NCI-H128 (cell line): ENCODE data around the gene PRKCZ.

Experiments used
- DNase-seq: peaks from one replicate; lab custom pipeline; 2025; ENCODE audit not compliant: unreplicated experiment; lab: John Stamatoyannopoulos, UW

The PRKCZ gene

DNA sequence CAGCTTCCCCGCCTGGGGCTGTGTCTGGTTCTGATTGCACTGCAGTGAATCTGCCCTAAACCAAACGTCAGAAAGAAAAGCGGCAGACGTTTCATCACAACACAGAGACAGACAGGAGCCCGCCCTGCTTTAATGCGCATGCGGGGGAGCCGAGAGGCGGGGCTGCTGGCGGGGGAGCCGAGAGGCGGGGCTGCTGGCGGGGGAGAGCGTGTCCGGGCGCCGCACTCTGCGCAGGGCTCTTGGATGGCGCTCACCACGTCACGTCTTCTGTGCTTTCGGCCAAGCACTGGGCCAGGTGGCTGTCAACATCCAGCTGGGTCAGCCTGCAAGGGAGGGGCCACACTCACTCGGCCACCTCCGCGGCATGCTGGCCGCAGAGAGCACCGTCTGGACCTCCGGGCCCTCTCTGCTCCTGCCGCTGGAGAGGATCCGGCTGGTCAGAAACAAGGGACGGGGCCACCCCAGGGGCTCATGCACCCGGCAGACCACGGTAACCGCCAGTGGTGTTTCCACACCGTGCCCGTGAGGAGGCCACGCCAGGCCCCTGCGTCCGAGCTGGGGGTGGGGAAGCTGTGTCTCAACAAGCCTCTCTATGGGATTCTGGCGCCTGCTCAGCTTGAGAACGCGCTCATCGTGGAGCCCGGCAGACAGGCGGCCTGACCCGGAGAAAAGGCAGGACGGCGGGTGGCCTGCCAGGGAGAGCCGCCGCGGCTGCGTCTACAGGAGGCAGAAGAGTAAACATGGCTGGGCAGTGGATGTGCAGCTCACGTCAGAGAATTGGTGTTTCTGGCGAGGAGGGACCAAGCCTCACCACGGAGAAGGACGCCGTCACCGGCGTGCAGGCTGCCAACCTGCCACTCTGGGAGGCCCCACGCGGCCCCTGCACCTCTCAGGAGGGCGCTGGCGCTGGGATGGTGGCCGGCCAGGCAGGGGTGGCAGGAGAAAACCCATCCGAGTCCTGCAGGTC, 139.5 kb downstream of the PRKCZ start:
- DNase-seq: peak; percentile 84

DNA sequence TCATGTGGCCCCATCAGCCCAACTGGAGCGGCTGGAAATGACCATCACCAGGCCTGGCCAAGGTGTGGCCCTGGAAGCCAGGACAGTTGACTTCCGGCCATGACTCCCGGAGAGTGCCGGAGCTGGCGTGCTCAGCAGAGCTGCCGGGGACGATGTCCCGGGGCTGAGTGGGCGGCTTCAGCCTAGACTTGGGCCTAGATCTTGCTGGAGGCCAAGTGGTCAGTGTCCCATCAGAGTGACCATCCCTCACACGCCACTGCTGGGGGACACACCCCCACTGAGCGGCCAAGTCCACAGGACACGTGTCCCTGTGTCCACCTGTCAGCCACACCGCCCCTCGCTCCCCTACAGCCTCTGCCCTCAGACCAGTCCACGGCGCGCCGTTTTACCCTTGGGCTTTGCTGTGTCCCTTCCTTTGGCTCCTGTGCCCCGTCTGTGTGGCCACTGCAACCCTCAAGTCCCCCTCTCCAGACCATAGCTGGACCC, 140.3 kb downstream of the PRKCZ start:
- DNase-seq: no peak

DNA sequence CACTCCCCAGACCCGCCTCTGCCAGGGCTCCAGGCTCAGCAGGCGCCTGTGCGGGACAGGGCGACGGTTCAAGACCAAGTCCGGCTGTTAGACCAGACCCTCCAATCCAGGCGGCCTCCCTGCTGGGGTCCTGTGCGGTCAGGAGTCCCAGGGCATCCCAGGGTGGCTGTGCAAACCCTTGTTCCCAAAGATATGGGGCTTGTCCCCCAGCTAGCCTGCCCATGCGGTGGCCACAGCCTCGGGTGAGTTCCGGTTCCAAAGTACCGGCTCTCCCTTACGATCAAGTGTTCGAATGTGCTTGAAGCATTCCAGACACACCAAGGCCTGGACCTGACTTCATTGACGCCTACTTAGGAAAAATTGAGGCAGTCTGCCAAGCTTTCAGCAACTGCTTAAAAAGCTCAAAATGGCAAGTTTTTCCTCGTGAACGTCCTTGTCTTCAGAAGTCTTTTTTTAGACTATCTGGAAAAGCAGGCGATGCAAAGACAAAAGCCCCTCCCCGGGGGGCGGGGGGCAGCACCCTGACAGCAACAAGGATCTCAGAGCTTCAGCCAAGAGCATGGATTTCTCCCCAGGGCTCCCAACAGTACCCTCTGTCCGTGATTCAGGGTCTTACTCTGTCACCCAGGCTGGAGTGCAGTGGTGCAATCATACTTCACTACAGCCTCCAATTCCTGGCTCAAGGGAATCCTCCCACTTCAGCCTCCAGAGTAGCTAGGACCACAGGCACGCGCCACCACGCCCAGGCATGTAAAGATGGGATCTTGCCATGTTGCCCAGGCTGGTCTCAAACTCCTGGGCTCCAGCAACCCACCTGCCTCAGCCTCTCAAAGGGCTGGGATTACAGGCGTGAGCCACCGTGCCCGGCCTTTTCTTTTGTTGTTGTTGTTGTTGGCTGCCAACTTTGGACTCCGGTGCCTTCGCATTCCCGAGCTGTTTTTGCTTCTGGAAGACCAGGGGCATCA, 142.1 kb downstream of the PRKCZ start:
- no peak for DNase-seq

DNA sequence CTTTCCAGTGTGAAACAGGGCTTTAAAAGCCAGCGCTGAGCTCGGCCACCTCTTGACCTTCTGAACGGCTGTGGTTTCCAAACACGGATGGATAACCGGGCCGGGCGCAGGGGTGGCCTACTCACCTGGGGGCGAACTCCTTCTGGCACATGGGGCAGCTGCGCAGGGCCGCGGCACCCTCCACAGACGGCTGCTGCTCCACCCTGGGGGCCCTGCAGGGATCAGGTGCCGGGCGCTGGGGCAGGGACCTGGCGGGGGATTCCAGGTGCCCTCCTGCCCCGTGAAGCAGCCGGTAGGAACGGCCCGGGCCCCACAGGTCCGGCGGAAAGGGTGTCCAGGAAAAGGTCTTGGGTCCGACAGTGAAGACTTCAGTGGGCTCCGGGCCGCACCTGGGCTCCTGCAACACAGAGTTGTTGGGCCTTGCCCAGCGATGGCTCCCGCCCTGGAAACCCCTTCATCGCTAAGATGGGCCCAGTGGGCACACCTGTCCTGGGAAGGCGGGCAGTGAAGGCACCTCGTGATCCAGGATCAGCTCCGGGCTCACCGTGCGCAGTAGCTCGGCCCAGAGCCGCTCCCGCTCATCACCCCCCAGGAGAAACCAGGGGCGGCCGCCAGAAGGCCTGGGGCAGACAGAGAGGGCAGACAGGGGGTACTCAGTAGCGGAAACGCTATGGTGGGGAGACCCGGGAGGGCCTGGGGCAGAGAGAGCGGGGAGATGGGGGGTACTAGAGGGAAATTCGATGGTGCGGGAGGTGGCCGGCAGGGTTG, 143.5 kb downstream of the PRKCZ start:
- DNase-seq: no peak

DNA sequence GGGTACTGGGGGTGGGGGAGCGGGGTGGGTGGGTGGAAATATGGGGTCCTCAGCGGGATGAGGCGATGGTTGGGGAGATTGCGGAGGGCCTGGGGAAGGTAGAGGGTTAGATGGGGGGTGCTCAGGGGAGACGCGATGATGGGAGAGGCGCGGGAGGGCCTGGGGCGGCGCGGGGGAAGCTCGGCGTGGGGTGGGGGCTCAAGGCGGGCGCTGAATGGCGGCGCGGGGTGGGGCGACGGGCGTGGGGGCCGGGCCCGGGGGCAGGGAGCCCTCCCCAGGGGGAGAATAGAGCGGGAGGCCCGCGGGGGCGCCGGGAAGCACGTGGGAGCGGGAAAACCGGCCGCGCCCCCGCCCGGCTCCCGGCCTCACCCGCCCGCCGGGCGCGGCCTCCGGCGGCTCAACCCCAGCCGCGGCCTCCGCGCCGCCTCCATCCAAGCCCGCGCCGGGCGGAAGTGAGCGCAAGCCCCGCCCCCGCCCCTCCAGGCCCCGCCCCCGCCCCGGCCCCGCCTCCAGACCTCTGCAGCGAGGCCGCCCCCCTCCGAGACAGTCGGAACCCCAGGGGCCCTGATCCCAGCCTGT, 144.2 kb downstream of the PRKCZ start, which contains the start of gene FAAP20:
TSS of gene FAAP20 (minus strand) at position 454 of the 579 bp plus-strand sequence. CDS start at position 431, 23 bp downstream.
- no peak for DNase-seq

DNA sequence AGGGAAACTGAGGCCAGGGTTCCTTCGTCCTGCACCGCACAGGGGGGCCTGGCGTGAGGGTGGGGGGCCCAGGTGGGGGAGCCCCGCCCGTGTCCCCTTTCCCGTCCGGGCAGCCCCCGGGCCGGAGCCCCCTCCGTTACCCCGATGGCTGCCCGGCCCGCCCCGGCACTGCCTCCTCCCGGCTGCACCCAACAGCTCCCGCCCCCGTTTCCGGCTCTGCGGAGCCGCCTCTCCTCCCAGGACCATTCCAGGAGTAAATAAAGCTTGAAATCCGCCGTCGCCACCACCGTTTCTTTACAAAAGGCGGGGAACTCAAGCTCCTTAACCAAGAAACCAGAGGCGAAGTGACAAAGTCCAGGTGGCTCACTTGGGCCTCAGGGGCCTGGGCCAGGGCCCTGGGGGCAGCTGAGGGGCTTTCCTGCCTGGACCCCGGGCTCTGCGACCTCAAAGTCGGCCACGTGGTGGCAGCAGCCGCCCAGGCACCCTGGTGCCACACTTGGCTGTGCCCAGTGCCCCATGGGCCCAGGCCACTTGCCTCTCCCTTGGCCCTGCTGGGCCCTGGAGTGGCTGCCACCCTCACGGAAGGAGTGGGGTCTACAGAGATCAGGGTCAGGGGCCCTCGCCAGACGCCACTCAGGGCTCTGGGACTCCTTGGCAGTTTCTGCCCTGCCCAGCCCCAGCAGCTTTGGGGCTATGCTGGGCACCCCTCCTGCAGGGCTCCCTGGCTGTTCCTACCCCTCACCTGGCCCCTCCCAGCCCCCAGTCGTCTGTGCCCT, 144.9 kb downstream of the PRKCZ start:
- DNase-seq: peak; percentile 76

DNA sequence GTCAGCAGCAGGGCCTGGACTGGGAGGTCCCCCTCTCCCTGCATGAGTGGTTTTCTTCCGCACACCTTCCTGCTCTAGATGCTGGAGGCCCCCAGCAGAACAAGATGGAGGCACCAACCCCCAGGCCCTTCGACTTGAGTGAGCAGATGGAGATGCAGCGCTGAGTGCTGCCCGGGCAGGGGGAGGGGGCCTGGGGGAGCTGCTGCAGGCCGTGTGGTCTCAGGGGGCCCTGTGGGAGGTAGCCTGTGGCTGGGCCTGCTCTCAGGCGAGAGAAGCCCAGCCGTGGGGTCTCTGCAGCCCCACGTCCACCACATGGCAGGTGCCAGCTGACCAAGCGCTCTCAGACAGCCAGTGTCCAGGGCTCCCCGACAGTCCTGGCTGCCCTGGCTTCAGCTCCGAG, 145.6 kb downstream of the PRKCZ start:
- no peak for DNase-seq

DNA sequence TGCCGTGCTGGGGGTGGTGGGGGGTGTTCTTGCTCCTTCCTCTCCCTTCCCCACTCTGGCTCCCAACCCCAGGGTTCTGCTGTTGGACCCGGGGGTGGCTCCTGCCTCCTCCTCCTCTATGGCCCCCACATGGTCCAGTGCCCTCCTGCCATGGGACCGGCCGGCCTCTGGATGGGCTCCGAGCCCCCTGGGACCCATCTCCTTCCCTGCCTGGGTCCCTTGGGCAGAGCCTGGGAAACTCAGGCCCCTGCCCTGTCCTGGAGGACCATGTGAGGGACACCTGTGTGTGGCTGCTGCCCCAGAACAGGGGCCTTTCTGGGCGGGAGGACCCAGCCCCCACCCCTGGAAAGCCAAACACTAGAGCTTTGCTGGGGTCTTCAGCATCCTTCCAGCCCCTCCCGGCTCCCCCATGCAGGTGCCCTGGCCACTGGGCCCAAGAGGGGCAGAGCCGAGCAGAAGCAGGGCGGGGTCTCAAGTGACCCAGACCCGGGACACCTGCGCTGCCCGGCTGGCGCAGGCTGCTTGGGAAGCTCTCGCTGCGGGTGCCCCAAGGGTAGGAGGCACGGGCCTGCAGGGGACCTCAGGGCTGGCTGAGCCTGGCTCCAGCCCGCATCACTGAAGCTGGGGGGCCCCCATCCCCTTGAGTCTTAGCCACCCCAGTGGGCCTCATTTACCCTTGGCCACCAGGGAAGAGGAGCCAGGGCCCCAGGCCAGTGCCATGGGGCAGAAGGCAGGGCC, 146.9 kb downstream of the PRKCZ start:
- no peak for DNase-seq

DNA sequence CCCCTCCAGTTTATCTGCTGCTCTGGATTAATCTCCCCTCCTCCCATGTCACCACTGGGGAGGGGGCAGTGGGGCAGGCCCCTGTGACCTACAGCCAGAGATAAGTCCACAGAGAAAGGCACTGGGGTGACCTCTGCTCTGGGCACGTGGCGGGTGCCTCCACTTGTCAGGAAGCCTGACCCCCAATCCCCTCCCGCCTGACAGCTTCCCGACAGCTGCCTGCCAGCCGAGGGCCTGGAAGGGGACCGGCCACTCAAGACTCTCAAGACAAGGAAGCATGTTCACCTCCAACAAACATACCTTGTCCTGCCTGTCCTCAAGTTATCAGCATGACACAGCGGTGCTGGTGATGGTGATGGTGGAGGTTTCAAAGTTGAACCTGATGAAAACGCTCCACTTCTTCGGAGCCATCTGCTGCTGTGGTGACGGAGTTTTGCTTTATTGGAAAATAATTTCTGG, 147.5 kb downstream of the PRKCZ start:
- no peak for DNase-seq

DNA sequence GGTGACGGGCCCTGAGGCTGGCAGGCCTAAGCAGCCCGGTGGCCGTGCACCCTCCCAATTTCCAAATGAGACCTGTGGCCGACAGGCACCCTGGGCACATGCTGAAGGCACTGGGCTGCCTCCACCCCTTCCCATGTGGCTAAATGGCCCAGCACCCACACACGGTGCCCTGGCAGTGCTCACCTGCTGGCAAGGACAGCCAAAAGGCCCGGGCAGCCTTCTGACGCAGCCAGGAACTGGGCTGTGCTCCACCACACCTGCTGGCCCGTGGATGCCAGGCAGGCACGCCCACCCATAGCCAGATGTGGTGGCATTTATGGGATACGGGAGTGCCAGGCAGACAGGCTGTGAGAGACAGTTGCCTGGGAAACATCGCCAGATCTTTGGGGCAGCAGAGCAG, 148.4 kb downstream of the PRKCZ start:
- no peak for DNase-seq

DNA sequence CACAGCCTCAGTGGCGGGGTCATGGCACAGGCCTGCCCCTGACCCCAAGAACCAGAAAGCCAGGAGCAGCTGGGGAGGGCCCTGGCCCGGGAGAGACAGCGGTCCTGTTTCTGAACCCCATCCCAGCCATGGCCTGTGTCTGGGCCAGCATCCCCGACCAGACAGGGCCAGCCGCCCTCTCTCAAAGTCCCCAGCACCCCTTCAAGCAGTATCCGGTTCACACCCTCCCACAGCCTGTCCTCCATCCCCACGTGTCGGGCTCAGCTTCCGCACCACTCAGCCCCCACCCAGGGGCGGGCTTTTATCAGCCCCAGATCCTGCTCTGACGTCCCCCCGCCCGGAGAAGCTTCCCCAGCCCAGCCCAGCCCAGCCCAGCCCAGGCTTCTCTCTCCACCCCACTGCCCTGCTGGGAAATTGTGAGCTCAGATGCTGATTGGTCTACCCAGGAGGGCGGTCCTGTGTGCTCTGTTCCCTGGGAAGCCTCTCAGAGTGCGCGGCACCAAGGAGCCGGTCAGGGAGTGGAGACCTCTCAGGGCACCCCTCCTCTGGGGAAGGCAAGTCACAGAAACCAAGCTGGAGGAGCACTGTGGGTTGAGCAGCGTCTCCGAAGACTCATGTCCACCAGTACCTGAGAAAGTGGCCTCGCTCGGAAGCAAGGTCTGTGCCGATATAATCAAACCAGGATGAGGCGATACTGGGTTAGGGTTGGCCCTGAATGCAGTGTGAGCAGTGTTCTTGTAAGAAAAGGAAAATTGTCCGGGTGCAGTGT, 149.0 kb downstream of the PRKCZ start:
- DNase-seq: no peak

DNA sequence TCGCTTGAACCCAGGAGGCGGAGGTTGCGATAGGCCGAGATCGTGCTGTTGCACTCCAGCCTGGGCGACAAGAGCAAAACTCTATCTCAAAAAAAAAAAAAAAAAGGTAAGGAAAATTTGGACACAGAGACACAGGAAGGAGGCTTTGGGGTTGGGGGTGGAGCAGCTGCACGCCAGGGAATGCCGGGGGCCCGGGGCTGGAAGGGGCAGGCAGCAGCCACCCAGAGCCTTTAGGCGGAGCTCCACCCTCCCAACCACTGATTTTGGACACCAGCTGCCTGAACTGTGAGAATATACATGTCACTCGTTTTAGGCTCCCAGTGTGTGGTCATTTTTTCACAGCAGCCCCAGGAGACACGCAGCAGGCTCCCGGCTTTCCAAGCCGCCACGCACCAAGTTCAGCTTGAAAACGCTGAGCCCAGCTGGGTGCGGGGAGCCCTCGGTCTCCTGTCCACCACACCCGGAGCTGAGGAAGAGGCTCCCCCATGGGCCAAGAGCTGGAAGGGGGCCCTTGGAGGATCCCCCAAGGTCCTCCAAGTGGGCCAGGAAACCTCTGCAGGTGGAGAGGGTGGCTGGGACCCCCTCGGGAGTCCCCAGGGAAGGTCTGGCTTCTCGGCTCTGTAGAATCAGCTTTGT, 150.2 kb downstream of the PRKCZ start:
- DNase-seq: no peak

DNA sequence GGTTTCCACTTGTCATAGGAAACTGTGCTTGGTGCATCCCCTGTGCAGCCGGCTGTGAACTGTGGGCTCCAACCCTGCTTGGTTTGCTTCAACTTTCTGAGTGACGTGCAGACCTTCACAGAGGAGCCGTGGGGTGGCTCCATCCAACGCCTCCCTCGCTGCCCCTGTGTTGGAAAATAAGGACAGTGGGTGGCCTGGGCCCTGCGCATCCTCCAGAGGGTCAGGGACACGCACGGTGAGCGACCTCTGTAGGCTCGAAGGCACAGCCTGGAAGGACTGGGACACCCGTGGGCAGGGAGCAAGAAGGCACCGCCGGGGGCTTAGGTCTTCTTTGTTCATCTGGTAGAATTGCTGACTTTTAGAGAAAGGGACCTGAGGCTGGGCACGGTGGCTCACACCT, 150.9 kb downstream of the PRKCZ start:
- DNase-seq: no peak

DNA sequence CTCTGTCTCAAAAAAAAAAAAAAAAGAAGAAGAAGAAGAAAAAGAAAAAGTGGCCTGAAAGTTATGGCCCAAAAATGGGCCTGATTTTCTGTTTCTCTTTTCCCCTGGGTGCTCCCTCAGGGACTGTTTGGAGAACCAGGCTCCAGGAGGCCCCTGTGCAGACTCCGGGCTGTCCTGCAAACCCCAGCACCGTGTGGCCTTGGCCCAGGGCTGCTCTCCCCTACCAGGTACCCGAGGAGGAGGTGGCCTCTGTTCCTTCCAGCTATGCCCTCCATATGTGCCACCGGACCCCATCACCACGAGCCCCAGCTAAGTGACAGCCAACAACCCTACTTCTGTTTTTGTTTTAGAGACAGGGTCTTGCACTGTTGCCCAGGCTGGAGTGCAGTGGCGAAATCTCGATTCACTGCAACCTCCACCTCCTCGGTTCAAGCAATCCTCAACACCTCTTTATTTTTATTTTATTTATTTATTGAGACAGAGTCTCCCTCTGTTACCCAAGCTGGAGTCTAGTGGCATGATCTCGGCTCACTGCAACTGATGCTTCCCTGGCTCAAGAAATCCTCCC, 151.9 kb downstream of the PRKCZ start:
- DNase-seq: no peak

DNA sequence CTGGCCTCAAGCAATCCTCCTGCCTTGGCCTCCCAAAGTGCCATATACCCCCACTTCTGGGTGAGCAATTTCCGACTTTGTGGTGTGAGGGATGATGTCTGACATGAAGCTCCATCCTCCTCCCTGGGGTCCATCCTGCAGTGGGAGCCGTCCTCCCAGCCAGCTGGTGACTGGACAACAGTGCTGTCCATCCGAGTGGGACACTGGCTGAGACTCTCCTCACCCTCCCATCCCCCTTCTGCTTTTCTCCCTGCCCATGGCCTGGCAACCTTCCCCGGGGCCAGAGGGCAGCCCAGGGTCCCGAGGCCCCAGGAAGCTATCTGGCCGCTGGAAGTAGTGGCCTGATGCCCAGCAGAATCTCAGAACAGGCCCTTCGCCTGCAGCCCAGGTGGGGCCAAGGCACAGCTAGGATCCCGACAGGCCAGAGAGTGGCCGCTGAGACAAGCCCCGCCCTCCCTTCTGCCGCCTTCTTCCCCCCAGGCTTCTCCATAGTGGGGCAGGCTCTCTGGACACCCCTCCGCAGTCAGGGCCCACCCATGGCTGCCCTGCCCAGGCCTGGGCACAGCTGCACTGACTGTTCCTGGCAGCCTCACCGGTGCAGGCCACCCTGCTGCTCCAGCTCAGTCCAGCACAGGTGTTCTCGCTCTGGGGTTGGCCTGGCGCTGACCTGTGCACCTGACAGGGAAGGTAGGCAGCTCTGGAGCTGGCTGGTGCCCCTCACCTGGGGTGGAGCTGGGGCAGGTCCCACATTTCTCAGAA, 152.8 kb downstream of the PRKCZ start:
- no peak for DNase-seq

DNA sequence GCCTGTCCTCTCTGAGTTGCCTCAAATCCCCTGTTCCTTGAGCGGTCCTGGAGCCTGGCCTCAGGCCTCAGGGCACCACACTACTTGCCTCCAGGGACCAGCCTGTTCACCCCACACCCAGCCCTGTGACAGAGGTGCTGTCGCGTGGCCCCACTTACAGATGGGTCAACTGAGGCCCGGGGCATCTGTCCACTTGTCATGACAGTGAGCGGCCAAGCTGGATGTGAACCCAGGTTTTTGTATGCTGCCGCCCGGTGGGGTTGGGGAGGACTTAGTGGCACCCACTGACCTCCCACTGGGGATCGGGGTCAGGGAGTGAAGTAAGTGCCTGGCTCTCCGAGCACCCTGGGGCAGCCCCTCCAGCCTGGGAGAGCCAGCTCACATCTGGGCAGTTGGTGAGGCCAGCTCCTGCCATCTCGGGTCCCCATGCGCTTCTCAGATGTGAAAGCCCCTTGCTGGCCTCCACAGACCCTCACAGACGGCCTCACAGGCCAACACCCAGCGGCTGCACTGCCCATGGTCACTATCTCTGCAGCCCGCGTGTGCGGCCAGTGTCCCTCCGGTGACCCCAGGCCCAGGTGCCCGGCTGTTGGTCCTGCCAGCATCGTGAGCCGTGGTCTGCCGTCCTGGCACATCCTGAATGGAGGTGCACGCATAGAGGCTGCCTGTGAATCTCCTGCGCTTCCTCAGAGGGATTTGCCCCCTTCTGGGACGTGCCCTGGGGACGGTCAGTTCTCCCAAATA, 153.6 kb downstream of the PRKCZ start:
- DNase-seq: no peak
